Measurements from ENCODE around the gene CHMP3.
"Not testable (repeated sequence)": the region's sequence is repeated elsewhere in the genome, so short reads cannot be mapped to it uniquely, and the experiment has no call there.

The CHMP3 gene

DNA sequence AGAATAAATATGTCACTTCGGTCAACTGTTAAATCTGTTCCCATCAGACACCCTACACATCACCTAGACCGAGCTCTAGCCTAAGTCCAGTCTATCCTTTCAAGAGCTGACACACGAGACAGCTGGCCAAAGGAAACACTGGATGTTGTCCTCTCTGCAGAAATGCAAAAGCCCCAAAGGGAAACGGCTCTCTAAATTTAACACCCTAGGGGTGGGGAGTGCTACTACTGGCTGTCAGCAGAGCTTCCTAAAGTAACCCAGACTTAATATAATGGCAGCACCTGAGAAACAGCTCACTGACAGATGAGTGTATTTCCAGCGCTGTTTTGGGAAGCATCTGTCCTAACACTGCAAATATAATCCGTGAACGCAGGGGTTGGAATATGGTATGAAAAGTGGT, 55.6 kb downstream of the CHMP3 start:
- DNase-seq (ENCODE audit: low spot score), result no peak

DNA sequence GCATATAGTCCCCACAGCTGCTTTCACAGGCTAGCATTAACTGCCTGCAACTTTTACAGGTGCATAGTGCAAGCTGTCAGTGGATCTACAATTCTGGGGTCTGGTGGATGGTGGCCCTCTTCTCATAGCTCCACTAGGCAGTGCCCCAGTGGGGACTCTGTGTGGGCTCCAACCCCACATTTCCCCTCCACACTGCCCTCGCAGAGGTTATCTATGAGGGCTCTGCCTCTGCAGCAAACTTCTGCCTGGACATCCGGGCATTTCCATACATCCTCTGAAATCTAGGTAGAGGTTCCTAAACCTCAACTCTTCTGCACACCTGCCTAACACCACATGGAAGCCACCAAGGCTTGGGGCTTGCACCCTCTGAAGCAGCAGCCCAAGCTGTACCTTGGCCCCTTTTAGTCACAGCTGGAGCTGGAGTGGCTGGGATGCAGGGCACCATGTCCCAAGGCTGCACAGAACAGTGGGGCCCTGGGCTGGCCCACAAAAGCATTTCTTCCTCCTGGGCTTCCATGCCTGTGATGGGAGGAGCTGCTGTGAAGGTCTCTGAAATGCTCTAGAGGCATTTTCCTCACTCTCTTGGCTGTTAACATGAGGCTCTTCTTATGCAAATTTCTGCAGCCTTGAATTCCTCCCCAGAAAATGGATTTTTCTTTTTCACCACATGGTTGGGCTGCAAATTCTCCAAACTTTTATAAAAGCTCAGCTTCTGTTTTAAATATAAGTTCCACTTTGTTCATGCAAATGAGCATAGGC, 62.7 kb downstream of the CHMP3 start:
- no peak for DNase-seq (ENCODE audit: low spot score)

- DNase-seq (ENCODE audit: low spot score), result no peak
Observed at GRCh38 chr2:86499326-86499725, 63.9 kb downstream of the CHMP3 start.

DNA sequence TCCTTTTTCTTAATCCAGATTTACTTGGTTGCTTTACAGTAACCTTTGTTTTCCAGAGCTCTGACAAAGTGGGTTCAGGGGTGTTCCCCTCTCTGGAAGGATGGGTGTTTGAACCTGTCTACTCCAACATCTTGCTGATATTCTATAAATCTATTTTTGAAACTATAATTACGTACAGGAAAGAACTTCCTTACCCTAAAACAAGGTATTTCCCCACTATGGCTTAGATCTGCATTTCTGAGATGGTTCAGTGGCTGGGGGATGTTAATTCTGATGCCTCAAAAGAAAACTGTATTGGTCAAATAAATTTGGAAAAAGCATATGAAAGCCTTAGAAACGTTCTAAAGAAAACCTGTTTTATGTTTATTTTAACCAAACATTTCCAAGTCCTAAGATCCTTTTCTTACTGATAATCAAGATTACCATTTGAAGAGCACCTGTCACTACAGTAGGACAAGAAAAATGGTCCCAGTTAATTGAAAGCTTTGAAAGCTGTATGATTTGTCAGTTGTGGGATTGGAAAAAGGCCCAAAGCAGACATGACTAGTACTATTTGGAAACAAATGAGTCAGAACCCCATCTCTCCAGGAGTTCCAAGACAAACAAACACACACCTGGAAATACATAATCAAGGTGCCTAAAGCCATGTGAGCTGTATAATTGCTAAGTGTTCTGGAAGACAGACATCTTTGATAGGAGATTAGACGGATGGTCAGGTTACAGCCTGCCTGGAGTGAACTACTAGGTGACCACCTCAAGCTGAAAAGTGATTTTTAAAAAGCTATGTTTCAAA, 64.6 kb downstream of the CHMP3 start:
- DNase-seq (ENCODE audit: low spot score), result no peak

DNA sequence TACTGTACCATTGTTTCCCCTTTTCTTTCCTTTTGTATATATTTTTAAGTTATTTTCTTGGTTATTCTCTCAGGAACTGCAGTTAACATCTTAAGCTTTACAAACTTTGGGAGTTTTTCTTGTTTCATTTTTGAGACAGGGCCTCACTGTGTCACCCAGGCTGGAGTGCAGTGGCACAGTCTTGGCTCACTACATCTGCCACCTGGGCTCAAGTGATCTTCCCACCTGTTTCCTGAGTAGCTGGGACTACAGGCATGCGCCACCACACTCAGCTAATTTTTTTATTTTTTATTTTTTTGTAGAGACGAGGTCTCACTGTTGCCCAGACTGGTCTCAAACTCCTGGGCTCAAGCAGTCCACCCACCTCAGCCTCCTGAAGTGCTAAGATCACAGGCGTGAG, 66.9 kb downstream of the CHMP3 start:
- DNase-seq (ENCODE audit: low spot score), result not testable (repeated sequence)

GRCh38 chr2:86492048-86492453, 71.2 kb downstream of the CHMP3 start:
- DNase-seq (ENCODE audit: low spot score), result no peak

DNA sequence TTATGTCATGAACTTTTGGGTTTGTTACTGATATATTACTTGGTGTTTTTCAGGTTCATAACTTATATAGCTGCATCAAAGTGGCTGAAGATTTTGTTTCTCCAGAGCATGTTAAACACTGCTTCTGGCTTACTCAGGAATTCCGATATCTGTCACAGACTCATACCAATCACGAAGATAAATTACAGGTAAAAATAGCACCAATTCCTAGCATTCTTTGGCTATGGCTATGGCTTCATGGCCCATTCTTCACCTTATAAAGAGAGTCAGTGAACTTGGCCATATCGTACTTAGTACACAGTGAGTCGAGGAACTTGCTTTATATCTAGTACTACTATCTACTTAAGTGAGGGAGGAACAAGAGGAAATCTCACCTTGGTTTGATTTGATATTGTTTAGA, 72.2 kb downstream of the CHMP3 start:
- DNase-seq (ENCODE audit: low spot score), result no peak

DNA sequence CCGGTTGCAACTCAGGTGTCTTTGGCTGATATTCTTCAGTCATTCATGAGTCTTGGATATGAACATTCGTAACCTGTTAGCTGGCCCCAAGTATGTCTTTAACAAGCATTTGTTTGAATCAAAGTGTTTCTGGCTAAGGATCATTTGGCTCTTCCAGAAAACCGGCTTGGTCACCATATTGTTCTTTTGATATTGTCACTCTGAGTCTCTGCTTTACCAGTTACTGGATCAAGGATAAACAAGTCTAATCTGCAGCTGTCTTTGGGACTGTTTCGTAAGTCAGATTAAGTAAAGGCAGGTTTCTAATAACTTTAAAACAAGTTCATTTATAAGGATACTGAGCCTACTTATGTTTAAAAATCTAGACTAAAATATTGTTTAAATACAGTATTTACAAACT, 73.0 kb downstream of the CHMP3 start:
- no peak for DNase-seq (ENCODE audit: low spot score)

DNA sequence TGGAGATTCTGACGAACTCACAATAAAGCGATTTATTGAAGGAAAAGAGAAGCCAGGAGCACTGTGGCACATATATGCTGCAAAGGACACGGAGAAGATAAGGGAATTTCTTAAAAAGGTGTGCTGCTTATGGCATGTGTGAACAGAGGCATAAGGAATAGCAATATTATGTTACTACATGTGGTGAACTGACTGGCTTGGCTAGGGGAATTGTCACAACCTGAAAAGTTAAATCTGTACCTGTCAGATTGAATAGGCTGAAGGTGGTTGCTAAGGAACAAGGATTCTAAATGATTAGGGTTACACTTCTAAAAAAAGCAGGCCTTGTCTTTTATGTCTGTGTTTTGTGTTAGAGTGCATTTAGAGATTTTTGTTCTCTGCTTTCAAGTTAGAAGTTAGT, 73.7 kb downstream of the CHMP3 start:
- DNase-seq (ENCODE audit: low spot score), result no peak

GRCh38 chr2:86488561-86489250, 74.5 kb downstream of the CHMP3 start:
- peak; percentile 56 for DNase-seq (ENCODE audit: low spot score)

GRCh38 chr2:86487062-86487461, 76.2 kb downstream of the CHMP3 start:
- peak; percentile 46 for DNase-seq (ENCODE audit: low spot score)

- no peak for DNase-seq (ENCODE audit: low spot score)
Observed at GRCh38 chr2:86485802-86486201, 77.4 kb downstream of the CHMP3 start.

GRCh38 chr2:86485103-86485502, 78.1 kb downstream of the CHMP3 start:
- no peak for DNase-seq (ENCODE audit: low spot score)

GRCh38 chr2:86484385-86484784, 78.9 kb downstream of the CHMP3 start:
- no peak for DNase-seq (ENCODE audit: low spot score)

DNA sequence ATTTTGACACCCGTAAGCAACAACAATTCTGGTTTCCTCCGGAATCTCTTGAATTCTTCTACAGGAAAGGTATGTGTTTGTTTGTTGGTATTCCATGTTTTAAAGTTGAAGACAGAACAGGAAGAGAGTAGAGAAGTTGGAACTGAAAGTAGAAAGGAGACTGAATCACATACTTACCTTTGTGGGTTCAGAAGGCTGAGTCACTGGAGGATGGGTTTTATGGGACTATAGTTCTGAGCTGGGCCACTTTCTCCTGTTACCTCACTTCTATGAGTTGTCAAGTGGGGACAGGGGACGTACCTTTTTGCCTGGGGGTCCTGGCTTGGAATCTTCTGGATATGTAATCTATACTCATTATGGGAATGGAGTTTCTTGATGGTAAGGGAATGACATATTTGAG, 81.2 kb downstream of the CHMP3 start:
- no peak for DNase-seq (ENCODE audit: low spot score)

DNA sequence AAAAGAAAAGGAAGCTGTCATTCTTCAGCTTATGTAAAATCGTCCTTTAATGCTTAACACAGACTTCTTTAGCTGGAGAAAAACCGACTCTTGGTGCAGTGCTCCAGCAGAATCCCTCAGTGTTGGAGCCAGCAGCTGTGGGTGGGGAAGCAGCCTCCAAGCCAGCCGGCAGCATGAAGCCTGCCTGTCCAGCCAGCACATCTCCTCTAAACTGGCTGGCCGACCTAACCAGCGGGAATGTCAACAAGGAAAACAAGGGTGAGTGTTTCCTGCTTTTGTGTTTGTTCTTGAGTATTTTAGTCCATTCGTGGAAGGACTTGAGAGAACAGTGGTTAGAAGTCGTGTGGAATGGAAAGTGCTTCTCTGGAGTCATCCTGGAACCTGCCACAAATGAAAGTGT, 83.1 kb downstream of the CHMP3 start:
- no peak for DNase-seq (ENCODE audit: low spot score)

DNA sequence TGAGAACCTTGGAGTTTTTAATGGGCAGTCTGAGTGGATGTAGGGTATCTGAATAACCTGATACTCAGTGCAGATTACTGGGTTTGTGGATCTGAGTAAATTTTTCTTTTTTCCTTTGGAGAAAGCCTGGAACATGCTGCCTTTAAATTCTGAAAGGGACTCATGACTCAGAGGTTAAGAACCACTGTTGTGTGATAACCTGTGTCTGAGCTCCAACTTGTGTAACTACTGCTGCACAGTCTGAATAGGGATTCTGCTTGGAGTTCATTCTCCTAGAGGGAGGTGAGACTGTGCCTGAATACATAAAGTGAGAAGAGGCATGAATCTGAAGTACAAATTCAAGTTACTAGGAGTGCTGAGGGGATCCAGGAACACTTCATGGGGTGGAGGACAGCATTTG, 85.9 kb downstream of the CHMP3 start:
- no peak for DNase-seq (ENCODE audit: low spot score)

DNA sequence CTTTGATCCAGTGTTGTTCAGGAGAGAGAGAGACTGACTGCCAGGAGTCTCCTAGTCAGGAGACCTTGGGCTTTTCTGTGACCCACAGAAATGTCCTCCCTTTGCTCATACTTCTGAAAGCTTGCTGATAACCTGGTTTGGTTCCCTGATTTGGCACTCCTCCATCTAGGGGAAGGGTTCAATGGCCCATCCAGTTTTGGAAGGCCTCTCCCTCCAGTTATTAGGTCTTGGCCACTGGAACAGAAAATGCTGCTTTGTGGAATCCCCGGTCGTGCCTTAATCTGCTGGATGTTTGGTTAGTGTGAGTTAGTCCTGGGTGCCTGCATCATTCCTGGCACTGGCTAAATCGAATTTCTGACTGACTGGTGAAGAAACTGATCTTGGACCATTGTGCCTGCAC, 86.3 kb downstream of the CHMP3 start:
- no peak for DNase-seq (ENCODE audit: low spot score)

DNA sequence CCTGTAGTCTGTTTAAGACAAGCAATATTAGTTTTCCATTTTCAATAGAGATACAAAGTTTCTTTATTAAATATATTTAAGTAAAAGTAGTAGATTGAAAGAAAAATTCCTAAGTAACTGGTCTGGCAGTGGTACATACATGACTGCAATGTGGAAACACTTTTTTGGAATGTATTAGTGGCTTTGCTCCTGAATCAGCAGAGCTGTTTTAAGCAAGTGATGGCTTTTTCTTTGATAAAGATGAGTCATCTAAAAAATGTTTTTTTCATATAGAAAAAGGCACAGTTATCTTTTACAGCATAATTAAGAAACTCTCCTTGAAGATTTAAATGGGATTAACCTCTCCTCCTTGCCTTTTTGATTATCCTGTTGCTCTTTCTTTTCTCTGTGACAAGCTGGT, 87.2 kb downstream of the CHMP3 start:
- DNase-seq (ENCODE audit: low spot score), result no peak

DNA sequence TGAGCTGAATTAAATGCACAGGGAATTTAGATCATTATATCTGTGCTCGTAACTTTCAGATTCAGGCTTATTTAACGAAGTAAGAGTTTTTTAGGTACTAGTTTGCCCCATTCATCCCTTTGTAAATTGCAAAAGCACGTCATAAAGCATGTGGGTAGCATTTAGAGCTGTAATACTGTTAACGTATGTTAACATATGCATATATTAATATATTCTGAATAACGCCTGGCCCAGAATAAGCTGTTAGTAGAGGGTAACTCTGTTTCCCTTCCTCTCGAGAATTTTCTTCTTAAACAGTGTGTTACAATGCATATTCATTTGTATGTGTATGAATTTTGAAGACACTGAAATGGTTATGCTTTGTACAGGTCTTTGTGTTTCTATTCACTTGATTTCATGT, 91.6 kb downstream of the CHMP3 start:
- no peak for DNase-seq (ENCODE audit: low spot score)

DNA sequence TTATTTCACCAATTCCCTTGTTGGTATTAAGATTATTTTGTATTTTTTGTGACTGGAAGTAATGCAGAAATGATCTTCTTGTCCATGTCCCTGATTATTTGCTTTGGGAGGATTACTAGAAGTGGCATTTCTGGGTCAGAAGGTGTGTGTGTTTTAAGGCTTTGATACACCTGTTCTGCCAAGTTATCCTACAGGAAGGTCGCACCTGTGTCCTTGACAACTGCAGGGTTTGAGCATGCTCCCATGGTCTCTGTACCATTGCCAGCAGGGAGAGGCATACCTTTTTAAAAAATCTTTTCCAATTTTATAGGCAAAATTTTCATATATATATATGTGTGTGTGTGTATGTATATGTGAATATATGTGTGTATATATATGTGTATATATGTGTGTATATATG, 92.4 kb downstream of the CHMP3 start:
- no peak for DNase-seq (ENCODE audit: low spot score)

DNA sequence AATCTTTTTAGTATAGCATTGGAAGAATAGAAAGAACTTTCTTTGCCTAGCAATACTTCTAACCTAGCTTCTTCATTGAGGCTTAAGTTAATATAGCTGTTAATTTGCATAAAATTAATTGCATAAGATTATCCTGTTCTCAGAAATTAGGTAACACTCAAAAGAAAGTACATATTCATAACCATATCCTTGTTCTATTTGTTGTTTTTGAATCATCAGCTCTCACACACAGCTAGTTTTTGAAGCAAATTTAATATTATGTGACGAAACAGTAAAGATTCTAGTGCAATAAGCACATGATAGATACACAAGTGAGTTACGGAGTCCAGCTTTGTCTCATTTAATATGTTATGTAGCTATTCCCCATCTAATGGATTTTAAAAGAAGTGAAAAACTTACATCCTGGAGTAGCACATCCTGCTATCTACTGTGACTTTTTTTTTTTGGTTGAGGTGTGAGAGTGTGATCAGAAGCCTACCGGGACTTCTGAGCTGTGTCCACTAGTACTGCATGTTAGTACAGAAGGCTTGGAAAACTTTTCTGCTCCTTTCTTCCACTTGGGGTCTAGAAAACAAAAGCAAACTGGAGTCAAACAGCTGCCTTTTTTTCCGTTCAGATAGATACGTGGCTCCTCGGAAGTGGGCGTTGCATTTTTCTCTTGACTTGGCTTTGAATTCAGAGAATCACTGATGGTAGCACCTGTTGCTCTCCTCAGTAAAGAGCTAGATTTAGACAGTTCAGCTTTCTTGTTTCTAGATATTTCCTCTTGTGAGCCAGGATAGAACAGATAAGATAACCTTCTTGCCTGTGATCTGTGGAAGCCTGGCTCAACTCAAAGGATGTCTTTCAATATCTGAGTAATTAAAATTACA, 94.8 kb downstream of the CHMP3 start:
- no peak for DNase-seq (ENCODE audit: low spot score)

All from cerebellar cortex (tissue), 1 donor.